Thymus (tissue), 14 donors: ENCODE data around the gene APOH. TPM values are rescaled to one million over a fixed set of nuclear protein-coding genes. Genes with fewer than 3 reads are reported as not detected.

ENCODE experiments used
- DNase-seq, 9 donors: peaks; one replicate each; pipeline ENCODE4 v3.0.0-alpha.2; 2013; ENCODE audit warnings: low spot score in 9 of 9, low read depth in 6 of 9, missing footprints in 1 of 9
- H3K27ac ChIP-seq, 2 donors: one replicate each; pipeline ENCODE4 v1.5.1; 2013; ENCODE audit warnings: control low read depth in 1 of 2, low read depth in 1 of 2, low read length in 1 of 2, mild to moderate bottlenecking in 1 of 2, moderate library complexity in 1 of 2
- H3K27me3 ChIP-seq, 2 donors: one replicate each; pipeline ENCODE4 v1.5.1; 2013; ENCODE audit warnings: low read length in 1 of 2; ENCODE audit not compliant: control insufficient read depth in 2 of 2, insufficient read depth in 1 of 2
- H3K36me3 ChIP-seq, 2 donors: one replicate each; pipeline ENCODE4 v1.5.1; 2013; ENCODE audit warnings: low read length in 1 of 2, mild to moderate bottlenecking in 1 of 2, moderate library complexity in 1 of 2; ENCODE audit not compliant: control insufficient read depth in 2 of 2, insufficient read depth in 2 of 2
- H3K4me1 ChIP-seq, 2 donors: one replicate each; pipeline ENCODE4 v1.5.1; 2013; ENCODE audit warnings: low read length in 2 of 2; ENCODE audit not compliant: control insufficient read depth in 2 of 2, insufficient read depth in 2 of 2
- H3K4me3 ChIP-seq, 2 donors: one replicate each; pipeline ENCODE4 v1.5.1; 2013; ENCODE audit warnings: low read length in 2 of 2, control low read depth in 1 of 2, mild to moderate bottlenecking in 1 of 2
- H3K9me3 ChIP-seq, 2 donors: one replicate each; pipeline ENCODE4 v1.5.1; 2013; ENCODE audit warnings: low read length in 1 of 2, mild to moderate bottlenecking in 1 of 2; ENCODE audit not compliant: control insufficient read depth in 2 of 2, insufficient read depth in 1 of 2
- WGBS: extraction: QIAGEN DNeasy Blood & Tissue Kit; methylation state at CpG from one replicate; pipeline ENCODE4 v1.1.7; 2013; 5-methylcytosine and 5-hydroxymethylcytosine counted together
- long read RNA-seq, 10 donors: transcript quantifications; one replicate each; lab custom pipeline, GENCODE V29; 2026
- polyA plus RNA-seq: library from polyadenylated mRNA; stranded (reverse); fragments of 200-250 nt; gene quantifications from one replicate; pipeline ENCODE4 v1.2.3, GENCODE V29; 2013
- total RNA-seq: library from RNA; stranded (reverse); fragments of 120-200 nt; gene quantifications from one replicate; pipeline ENCODE4 v1.2.4, GENCODE V29; 2013
- donor health status: healthy.

The APOH gene, protein sequence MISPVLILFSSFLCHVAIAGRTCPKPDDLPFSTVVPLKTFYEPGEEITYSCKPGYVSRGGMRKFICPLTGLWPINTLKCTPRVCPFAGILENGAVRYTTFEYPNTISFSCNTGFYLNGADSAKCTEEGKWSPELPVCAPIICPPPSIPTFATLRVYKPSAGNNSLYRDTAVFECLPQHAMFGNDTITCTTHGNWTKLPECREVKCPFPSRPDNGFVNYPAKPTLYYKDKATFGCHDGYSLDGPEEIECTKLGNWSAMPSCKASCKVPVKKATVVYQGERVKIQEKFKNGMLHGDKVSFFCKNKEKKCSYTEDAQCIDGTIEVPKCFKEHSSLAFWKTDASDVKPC
- total RNA-seq (0.33 TPM), polyA plus RNA-seq (0.18 TPM)
- long read RNA-seq, donor 1 = 0 reads
- long read RNA-seq, donor 2 = 0 reads
- long read RNA-seq, donor 3 = 0 reads
- long read RNA-seq, donor 4 = 0 reads
- long read RNA-seq, donor 5 = 0 reads
- long read RNA-seq, donor 6 = 0 reads
- long read RNA-seq, donor 7 = 0 reads
- long read RNA-seq, donor 8 = 0 reads
- long read RNA-seq, donor 9 = 0 reads
- long read RNA-seq, donor 10 = 0 reads

DNA sequence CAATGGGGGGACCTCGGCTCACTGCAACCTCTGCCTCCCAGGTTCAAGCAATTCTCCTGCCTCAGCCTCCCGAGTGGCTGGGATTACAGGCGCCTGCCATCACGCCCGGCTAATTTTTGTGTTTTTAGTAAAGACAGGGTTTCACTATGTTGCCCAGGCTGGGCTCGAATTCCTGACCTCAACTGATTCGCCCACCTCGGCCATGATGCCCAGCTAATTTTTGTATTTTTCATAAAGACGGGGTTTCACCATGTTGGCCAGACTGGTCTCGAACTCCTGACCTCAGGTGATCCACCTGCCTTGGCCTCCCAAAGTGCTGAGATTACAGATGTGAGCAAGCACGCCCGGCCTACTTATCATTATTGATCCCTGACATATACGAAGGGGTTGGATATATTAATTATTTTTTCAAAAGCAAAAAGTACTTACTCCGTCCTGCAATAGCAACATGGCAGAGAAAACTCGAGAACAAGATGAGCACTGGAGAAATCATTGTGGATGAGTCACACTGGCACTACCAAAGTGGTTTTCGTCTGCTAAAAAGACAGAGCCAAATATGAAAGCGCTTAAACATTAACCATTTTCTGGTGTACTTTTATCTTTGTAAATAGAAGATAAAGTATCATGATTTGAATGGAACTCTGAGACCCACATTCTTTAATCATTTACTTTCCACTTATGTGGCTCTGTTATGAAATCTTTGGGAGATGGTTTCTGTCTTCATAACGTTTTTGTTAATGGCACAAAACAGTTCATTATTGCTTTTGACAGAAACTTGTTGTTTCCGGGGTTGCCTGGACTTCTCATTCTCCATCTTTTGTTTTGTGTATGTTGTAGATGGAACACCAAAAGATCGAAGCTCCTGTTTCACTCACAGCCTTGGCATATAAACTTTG is at the start of gene APOH:
TSS of gene APOH (minus strand) at position 529 of the 896 bp plus-strand sequence. CDS start at position 493, 36 bp downstream.
- Histone ChIP-seq H3K36me3 (no peaks in the 10 kb centered on the region), H3K4me1 (no peaks in the 10 kb centered on the region), H3K27ac (no peak within 1 kb of the TSS), H3K9me3 (no peaks in the 10 kb centered on the region), H3K27me3 (peaks cover 0 to 3% of the 10 kb centered on the region in 2 donors), H3K4me3 (no peak within 1 kb of the TSS)
- 96% methylated on average over 20 of the region's 20 CpGs for WGBS
- no peak for DNase-seq

DNA sequence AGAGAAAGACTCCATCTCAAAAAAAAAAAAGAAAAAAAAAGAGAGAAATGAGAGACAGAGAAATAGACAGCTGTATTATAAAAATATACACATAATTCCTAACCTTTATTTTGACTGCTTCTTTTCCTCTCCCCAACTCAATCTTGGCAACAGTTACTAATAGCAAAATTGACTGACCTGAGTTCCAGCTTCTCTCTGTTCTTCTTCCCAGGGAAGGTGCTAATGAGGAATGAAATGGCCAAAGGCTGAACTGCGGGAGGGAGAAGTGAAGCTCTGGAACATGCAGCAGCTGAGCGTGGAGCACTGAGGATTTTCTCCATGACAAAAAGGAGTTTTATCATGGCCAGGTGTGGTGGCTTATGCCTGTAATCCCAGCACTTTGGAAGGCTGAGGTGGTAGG is 48.0 kb upstream of the APOH start:
- Histone ChIP-seq H3K9me3 (no peaks in the 10 kb centered on the region), H3K27me3 (no peaks in the 10 kb centered on the region), H3K4me3 (no peak overlapping the region), H3K4me1 (no peaks in the 10 kb centered on the region), H3K27ac (no peak overlapping the region), H3K36me3 (no peaks in the 10 kb centered on the region)
- DNase-seq = no peak
- 96% methylated on average over 2 of the region's 2 CpGs for WGBS

DNA sequence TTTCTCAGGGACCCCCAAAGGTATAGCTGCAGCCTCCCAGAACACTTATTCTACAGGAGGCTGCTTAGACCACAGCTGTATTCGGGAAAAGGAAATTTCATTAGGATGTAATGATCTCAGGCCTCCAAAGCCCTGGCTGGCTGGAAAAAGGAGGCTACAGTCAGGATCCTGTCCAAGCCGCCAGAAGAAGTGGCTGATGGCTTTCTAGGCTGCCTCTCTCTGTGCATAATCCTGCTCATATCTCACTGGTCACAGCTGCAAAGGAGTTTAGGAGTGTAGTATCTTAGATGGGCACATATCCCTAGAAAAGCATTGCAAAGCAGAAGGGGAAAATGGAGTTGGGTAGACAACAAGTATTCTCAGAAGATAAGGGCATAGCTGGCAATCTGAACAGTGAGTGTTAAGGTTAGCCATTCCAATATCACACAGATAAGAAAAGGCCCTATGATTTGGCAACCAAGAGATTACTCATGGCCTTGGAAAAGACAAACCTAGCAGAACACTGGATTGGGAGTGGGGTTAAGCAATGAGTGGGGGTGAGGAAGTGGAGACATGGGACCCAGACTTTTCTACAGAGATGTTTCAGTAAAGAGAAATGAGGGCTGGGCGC is 47.2 kb upstream of the APOH start:
- DNase-seq = no peak
- Histone ChIP-seq H3K27me3 (no peaks in the 10 kb centered on the region), H3K27ac (no peak overlapping the region), H3K4me3 (no peak overlapping the region), H3K9me3 (peaks cover 0 to 3% of the 10 kb centered on the region in 2 donors), H3K36me3 (no peaks in the 10 kb centered on the region), H3K4me1 (no peaks in the 10 kb centered on the region)
- 97% methylated on average over 3 of the region's 3 CpGs for WGBS

DNA sequence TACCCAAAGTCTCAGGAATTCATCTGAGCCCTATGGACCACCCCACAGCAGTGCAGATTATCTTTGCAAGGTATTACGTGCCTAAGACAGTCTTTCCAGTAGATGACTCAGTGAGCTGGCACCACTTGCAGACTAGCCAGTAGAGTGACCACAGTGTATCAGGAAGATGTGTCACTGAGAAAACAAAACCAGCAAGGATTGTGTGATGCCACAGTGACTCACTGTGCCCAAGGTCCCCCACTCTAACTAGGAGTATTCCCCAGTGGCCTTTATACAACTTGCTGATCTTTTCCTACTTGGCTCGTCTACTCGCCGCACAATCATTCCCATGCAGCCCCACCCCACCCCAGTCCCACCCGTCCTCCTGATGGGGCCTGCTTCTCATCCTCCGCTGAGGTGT is 46.4 kb upstream of the APOH start:
- Histone ChIP-seq H3K27ac (no peak overlapping the region), H3K9me3 (peaks cover 0 to 3% of the 10 kb centered on the region in 2 donors), H3K27me3 (no peaks in the 10 kb centered on the region), H3K4me1 (no peaks in the 10 kb centered on the region), H3K36me3 (no peaks in the 10 kb centered on the region), H3K4me3 (no peak overlapping the region)
- 95% methylated on average over 6 of the region's 6 CpGs for WGBS
- DNase-seq = no peak

DNA sequence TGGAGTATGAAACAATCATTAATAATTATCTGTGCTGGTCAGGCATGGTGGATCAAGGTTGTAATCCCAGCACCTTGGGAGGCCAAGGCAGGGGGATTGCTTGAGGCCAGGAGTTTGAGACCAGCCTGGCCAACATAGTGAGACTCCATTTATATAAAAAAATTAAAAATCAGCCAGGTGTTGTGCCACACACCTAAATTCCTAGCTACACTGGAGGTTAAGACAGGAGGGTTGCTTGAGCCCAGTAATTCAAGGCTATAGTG is 44.3 kb upstream of the APOH start:
- Histone ChIP-seq H3K36me3 (no peaks in the 10 kb centered on the region), H3K9me3 (peaks cover 0 to 3% of the 10 kb centered on the region in 2 donors), H3K27me3 (no peaks in the 10 kb centered on the region), H3K4me1 (no peaks in the 10 kb centered on the region), H3K27ac (no peak overlapping the region), H3K4me3 (no peak overlapping the region)
- no peak for DNase-seq

DNA sequence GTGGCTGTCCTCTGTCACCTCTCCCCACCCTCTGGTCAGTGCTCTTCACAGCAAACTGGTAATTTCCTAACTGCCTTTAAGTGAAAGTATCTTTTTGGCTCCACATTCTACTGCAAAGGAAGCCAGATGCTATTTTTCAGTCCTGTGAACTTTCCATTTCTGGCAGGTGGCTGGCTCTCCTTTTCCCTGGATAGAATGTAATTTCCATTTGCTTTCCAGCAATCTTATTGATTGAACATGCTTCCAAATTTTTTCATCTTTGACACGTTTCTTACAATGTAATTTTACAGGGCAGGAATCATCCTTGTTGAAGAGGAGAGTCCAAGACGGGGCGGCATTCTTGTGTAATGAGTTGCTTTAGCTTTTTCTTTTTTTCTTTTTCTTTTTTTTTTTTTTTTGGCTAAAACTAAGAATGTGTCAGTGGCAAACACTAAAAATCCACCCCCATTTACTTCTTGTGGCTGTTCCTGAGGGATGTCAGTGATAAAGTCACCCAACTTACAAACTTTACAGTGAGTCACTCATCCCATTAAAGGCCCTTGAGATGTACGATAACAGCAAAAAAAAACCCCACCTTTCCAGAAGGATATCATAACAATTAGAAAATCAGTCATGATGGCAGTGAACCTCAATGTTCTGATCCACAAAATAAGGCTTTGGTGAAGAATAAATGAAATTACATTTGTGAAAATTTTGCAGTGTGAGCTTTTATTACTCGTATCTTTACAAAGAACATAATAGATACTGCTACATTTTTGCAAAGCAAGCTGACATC is 43.8 kb upstream of the APOH start:
- H3K9me3 ChIP-seq = peaks cover 0 to 3% of the 10 kb centered on the region in 2 donors
- no peaks in the 10 kb centered on the region for H3K36me3 ChIP-seq
- 82% methylated on average over 5 of the region's 5 CpGs for WGBS
- no peak overlapping the region for H3K27ac ChIP-seq
- no peaks in the 10 kb centered on the region for H3K27me3 ChIP-seq
- no peaks in the 10 kb centered on the region for H3K4me1 ChIP-seq
- no peak for DNase-seq
- no peak overlapping the region for H3K4me3 ChIP-seq

DNA sequence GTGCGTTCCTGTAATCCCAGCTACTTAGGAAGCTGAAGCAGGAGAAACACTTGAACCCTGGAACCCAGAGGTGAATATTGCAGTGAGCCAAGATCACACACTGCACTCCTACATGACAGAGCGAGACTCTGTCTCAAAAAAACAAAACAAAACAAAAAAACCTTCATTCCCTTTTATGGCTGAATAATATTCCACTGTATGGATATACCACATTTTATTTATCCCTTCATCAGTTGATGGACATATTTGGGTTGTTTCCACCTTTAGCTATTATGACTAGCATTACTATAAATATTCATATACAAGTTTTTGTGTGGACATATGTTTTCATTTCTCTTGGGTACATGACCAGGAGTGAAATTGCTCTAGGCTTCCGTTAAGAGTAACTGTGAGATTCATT is 42.3 kb upstream of the APOH start:
- no peak overlapping the region for H3K4me3 ChIP-seq
- no peak overlapping the region for H3K27ac ChIP-seq
- H3K27me3 ChIP-seq = no peaks in the 10 kb centered on the region
- H3K4me1 ChIP-seq = no peaks in the 10 kb centered on the region
- peaks cover 0 to 3% of the 10 kb centered on the region in 2 donors for H3K9me3 ChIP-seq
- no peak for DNase-seq
- WGBS = 93% methylated on average over 3 of the region's 3 CpGs
- no peaks in the 10 kb centered on the region for H3K36me3 ChIP-seq

DNA sequence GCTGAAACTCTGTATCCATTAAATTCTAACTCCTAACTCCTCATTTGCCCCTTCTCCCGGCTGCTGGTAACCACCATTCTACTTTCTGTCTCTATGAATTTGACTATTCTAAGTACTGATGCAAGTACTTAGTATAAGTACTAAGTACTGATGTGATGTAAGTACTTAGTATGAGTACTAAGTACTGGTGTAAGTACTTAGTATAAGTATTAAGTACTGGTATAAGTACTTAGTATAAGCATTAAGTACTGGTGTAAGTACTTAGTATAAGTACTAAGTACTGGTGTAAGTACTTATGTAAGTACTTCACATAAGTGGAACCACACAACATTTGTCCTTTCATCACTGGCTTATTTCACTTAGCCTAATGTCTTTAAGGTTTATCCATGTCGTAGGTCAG is 40.9 kb upstream of the APOH start:
- Histone ChIP-seq H3K9me3 (peaks cover 0 to 3% of the 10 kb centered on the region in 2 donors), H3K36me3 (no peaks in the 10 kb centered on the region), H3K4me1 (no peaks in the 10 kb centered on the region), H3K27ac (no peak overlapping the region), H3K27me3 (no peaks in the 10 kb centered on the region), H3K4me3 (no peak overlapping the region)
- WGBS = 96% methylated on average over 2 of the region's 2 CpGs
- no peak for DNase-seq
